HuH-7 (cell line): ENCODE data around the gene CBARP.
A peak's percentile ranks its signal among the peaks of the same experiment; 100 is the strongest.
"Not testable (repeated sequence)": the region's sequence is repeated elsewhere in the genome, so short reads cannot be mapped to it uniquely, and the experiment has no call there.

Experiments
- DNase-seq: peaks from one replicate; pipeline ENCODE4 v3.0.0; 2011; ENCODE audit warnings: low spot score

Gene CBARP

GRCh38 chr19:1252221-1252820 is 14.5 kb upstream of the CBARP start:
- no peak for DNase-seq

DNA sequence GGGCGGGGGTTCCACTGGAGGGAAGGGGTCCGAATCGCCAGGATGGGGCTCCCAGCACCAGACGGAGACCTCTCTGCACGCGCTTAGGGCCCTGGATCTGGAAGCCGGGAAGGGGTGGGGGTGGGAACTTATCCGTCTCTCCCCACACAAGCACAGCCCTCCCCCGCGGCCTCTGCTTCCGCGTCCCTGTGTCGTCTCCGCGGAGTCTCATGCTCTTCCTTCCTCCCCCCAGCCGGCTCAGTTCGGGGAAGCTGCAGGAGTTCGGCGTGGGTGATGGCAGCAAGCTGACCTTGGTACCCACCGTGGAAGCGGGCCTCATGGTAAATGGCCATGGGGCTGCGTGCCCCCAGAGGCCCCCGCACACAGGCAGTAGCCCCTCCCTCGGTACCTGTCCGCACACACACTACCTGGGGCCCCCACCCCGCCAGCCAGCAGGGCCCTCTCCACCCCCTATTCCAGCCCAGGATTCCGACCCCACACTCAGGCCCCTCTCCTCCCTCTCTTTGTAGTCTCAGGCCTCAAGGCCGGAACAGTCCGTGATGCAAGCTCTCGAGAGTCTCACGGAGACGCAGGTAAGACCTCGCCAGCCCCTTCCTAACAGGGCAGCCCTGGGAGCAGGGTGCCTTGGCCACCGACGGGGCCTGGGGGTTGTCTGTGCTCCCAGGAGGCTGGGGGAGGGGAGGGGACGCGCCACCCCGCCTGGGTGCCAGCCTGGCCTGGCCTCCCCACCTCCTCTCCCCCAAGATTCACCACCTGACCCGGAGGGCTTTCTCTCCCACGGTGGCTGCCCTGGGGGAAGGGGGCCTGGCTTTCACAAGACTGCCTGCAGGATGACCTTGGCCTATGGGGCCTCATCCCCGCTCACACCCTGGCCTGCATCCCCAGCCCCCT is 13.8 kb upstream of the CBARP start:
- DNase-seq = no peak

DNA sequence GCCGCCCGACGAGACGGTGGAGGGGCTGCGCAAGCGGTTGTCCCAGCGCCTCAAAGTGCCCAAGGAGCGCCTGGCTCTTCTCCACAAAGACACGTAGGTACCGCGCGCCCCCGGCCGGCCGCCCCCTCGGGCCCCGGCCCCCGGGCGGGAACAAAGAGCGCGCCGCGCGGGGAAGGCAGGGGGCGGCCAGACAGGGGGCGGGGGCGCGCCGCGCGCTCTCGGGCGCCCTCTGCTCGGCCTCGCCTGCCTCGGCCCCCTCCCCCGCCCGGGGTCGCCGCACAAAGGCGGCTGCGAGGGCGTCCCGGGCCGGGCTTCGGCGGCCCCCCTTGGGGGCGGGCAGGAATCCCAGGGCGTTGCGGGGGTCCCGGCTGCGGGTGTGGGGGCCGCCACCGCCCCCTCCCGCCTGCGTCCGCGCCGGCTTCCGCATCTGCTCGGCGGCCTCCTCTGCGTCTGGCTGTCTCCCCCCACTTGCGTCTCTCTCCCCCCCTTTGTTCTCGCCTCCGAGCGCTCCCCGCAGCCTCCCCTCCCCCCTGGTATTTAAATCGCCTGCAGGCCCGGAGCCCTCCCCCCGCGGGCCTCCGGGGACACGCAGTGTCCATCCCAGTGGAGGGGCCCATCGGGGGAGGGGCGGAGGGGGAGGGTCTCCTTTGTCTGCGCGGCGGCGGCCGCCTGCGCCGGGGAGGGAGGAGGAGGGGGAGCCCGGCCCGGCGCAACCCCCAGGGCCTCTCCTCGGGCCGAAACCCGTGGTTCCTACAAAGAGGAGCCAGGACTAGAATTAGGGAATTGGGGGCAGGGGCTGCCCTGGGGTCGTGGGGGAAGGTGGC is 12.8 kb upstream of the CBARP start:
- no peak for DNase-seq

DNA sequence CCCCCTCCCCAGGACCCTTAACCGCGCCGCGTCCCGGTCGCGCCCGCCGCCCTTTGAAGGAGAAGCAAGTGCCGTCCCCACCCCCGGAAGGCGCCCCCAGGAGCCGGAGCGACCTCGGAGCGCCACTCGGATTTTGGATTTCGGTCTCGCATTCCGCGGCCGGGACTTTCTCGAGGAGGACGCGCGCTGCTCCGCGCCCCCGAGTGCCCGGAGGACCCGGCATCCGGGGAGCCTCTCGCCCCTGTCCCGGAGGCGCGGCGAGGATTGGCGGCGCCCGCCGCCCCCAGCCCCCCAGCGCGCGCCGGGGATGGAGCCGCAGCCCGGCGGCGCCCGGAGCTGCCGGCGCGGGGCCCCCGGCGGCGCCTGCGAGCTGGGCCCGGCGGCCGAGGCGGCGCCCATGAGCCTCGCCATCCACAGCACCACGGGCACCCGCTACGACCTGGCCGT is 12.2 kb upstream of the CBARP start:
- no peak for DNase-seq

DNA sequence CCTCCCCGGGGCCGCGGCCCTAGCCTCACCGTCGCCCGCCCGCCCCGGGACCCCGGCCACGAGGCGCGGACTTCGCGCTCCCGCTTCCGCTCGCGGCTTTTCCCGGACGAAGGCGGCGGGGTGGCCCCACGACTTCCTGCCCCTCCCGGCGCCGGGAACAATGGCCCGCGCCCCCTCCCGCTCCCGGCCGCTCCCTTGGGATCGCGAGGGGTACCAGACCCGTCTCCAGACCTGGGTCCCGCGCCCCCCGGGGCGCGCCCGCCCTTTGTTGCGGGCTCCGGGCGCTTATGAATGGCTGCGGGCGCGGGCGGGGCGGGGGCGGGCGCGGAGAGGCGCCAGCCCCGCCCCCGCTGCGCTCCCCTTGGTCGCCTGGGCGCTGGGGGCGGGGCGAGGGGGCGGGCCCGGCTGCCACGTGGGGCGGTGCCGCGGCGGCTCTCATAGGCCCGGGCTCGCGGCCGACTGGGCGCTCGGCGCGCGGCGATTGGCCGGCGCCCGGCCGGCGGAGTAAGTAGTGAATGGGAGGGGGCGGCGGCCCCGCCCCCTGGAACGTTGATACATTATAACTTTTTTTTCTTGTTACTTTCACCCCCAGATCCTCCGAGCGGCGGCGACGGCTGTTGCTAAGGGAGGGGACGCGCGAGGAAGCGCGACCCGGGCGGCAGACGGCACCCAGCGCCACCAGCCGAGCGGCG is 11.6 kb upstream of the CBARP start:
- peak; percentile 74 for DNase-seq

DNA sequence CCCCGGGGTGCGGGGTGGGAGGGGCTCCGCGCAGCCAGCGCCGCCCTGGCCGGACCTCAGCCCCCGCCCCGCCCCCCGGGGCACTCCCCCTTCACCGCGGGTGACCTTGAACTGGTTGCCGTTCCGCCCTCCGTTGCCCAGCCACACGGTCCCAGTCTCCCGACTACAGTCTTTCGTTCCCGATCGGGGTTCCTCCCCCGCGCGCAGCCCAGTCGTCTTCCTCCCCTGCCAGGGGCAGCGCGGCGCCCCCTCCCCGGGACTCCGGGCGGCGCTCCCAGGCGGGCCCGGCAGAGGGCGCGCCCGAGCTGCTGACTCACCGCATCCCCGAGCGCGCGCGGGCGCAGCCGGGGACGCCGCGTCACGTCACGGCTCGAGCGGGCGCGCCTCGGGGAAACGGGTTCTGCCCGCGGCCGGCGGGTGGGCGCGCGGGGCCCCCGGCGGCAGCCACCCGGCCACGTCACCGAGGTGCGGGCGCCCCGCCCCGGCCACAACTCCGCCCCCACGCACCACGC is 11.0 kb upstream of the CBARP start:
- DNase-seq = no peak

DNA sequence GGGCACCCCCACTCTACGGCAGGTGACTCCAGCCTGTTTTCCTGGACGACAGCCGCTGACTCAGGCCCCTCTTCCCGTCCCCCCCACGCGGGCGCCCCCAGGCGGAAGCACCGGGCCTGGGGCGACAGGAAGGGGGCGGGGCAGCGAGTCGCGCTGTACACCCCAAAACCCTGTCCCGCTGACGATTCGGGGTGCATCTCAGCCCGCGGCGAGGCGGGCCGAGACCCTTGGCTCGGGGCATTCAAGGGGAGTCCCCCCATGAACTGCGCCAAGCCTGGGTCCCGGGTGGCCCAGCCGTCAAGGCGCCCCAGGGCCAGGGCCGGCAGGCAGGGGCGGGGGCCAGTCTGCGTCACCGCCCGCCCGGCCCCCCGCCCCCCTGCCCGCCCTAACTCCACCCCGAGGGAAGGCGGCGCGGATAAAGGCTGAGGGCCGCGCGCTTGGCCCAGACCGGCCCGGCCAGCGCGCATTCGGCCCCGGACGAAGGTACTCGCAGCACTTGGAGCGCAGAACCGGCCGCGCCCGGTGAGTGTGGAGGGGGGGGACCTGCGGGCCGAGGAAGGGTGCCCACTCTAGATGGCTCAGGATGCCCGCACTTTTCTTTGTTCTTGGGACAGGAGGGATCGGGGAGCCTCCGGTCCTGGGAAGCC is 10.5 kb upstream of the CBARP start, which contains the start of gene MIDN:
MIDN (plus strand) TSS at position 445 of the 647 bp plus-strand sequence. CDS start 1,714 bp downstream, outside the sequence.
- DNase-seq = no peak

GRCh38 chr19:1247748-1248138 is 9.9 kb upstream of the CBARP start:
- no peak for DNase-seq

DNA sequence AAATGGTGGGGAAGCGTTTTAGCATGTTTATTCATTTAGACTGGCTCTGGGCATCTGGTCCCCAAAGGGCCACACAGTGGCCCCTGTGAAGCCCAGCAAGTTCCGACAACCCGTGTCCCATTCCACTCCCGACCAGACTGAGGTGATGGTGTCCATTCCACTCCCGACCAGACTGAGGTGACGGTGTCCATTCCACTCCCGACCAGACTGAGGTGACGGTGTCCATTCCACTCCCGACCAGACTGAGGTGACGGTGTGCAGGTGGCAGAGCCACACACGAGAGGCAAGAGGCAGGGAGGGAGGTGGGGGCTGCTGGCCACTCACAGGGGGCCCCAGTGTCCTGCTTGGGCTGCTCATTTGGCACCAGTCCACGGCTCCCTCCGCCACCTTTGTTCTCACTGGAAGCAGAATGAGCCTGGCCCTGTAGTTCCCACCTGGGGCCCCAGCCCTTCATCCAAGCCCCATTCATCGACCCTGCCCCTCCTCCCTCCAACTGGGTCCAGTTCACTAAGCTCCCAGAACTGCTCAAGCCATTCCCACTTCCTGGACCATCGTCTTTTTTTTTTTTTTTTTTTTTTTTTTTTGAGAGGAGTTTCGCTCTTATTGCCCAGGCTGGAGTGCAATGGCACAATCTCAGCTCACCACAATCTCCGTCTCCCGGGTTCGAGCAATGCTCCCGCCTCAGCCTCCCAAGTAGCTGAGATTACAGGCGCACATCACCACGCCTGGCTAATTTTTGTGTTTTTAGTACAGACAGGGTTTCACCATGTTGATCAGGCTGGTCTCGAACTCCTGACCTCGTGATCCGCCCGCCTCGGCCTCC is 8.7 kb upstream of the CBARP start:
- DNase-seq = not testable (repeated sequence)

- no peak for DNase-seq
These were observed 7.9 kb upstream of the CBARP start for GRCh38 chr19:1245494-1246264.

DNA sequence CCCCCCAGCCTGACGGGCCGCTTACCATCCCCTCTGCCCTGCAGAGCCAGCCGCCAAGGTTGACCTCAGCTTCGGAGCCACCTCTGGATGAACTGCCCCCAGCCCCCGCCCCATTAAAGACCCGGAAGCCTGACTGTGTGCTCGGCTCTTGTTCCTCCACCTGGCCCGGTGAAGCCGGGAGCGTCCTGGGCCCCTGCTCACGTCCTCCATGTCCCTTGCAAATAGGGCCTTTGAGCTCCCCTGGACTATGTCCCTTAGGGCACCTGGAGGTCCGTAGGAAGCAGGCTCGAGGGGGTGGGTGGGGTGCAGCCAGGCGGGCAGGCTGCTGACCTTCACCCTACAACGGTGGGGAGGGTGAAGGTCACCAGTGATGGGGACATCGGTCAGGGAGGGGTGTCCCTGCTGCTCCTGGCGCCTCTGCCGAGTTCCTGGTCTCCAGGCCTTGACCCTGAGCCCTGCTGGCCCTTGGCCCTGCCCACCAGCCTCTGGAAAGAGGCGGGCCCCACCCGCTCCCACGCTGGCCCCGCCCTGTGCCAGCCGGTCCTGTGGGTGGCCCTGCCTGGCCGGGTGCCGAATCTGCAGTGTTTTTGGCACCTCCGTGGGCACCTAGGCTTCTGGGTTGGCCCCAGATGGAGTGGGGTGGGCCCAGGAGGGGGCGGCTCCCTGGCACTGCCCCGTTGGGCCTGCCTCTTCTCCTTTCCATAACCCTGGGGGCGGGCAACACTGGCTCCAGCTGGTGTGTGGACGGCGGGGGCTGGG is 7.1 kb upstream of the CBARP start:
- no peak for DNase-seq

GRCh38 chr19:1243768-1244692 is 6.2 kb upstream of the CBARP start:
- peak; percentile 89 for DNase-seq

GRCh38 chr19:1241417-1242095 is 3.8 kb upstream of the CBARP start, which contains the start of gene ATP5F1D:
TSS of gene ATP5F1D (plus strand) at chr19:1241751. CDS start at chr19:1241851, 100 bp downstream.
- DNase-seq = peak; percentile 95

DNA sequence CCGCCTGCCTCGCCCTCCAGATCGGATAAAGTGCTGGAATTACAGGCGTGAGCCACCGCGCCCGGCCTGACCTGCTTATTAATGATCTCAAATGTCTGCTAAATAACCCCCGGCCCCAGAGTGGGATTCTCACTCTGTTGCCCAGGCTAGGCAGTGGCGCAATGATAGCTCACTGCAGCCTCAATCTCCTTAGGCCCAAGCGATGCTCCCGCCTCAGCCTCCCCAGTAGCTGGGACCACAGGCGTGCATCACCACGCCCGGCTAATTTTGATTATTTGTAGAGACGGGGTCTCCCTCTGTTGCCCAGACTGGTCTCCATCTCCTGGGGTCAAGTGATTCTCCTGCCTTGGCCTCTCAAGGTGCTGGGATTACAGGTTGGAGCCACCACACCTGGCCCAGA is 3.1 kb upstream of the CBARP start:
- no peak for DNase-seq

DNA sequence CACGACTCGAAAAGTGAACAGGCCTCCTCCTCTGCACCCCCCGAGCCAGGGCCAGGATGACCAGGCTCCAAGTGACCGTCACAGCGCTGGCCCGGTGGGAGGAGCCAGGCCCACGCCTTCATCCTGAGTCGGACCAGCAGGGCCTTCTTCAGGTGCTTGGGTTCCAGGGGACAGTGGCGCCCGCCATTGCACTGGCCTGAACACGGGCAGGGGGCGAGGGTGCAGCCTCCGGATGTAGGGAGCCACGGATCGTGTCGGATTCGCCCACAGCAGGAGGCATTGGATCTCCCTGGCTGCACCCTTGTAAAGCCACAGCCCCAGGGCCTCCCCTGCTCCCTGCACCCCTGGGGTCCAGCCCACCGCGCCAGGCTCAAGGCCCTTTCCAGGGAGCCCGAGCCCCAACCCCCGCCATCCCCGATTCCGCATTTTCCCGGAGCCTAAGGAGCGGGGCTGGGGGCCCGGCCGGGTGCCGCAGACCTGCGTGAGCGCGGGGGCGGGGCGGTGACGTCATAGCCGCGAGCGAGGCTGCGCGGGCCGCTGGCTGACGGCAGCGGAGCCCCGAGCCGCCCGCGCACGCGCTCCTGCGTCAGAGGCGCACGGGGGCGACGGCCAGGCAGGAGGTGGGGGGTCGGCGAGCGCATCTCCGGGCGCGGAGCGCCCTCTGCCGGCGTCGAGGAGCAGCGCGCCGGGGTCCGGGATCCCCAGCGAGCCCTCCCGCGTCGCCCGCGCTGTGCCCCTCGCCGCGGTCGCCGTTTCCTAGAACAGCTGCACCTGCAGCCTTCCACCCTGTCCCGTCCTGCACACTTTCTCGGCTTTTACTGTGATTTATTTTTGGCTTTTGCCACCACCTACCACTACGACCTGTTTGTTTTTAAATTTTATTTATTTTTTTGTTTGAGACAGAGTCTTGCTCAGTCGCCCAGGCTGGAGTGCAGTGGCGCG is 2.3 kb upstream of the CBARP start:
- peak; percentile 88 for DNase-seq

GRCh38 chr19:1239420-1239795 is 1.6 kb upstream of the CBARP start:
- no peak for DNase-seq
